Hematopoietic multipotent progenitor cell treated with erythropoietin and hydrocortisone succinate and interleukin-3 and kit ligand, for 4 days (in vitro differentiated cells): Measurements from ENCODE around the gene MYO3B.
A peak's percentile ranks its signal among the peaks of the same experiment; 100 is the strongest.
"Not testable (repeated sequence)": the region's sequence is repeated elsewhere in the genome, so short reads cannot be mapped to it uniquely, and the experiment has no call there.

Experiments used
- DNase-seq: peaks from one replicate; pipeline ENCODE4 v3.0.0-alpha.2; 2015

Gene MYO3B

GRCh38 chr2:170163411-170164065 lies 14.4 kb upstream of the MYO3B start:
- DNase-seq, result no peak

- no peak for DNase-seq
Observed at GRCh38 chr2:170165129-170165528, 12.8 kb upstream of the MYO3B start.

DNA sequence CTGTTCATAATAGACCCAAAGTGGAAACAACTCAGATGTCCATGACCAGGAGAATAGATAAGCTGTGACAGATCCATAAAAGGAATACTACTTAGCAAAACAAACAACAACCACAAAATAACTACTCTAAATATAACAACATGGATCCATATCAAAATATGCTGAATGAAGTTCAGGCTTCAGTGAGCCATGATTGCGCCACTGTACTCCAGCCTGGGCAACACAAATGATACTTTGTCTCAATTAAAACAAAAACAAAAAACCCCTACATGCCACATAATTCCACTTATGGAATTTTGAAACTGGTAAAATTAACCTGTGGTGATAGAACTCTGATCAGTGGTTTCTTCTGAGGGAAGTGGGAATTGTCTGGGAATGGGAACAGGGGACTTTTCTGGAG lies 11.2 kb upstream of the MYO3B start:
- no peak for DNase-seq

DNA sequence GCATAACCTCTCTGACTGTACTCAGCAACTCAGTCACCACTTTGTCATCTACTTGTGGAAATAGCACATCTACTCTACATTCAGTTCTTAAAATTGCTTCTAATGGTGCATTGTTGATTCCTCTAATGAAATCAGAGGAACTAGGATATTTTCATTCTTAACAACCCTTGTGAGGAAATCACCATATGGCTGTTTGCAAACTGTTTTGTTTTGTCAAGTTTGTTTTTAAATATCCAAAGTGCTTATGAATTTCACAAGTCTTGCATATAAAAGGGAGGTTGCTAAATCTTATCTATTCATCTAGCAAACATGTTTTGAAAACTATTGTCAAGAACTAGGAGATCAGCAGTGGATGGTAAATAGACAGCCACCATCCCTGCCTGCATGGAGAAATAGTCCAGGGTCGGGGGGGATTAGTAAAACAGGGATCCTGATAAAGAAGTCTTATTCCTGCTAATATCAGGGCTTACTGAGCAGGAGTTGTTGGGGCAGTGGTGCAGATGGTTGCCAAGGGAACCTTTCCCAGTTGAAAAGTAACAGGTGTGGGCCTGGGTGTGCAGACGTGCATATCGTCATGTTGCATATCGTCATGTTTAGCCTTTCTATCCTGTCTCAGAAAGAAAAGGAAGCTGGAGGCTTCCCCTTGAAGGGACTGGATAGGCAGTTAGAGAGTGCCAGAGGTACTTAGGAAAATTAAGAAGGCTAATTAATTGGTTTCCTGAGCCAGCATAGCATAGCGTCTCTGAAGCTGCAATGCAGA lies 7.5 kb upstream of the MYO3B start:
- DNase-seq, result no peak

DNA sequence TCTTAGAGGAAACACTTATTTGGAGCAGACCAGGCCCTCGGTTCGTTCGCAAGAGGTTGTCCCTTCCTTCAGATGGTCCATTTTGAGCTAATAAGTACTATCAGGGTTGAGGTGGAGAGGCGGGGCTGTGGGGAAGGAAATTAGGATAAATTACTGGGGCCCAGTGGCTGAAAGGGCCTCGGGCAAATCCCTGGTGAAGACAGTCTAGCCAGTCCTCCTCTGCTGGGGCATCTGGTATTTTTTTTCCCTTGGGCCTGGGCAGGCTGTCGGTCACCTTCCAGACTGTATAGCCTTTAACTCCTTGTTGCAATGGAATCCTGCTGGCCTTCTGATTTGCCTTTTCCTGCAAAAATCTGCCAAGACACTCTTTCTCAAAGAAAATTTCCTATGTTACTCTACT lies 1.7 kb upstream of the MYO3B start:
- peak; percentile 50 for DNase-seq

DNA sequence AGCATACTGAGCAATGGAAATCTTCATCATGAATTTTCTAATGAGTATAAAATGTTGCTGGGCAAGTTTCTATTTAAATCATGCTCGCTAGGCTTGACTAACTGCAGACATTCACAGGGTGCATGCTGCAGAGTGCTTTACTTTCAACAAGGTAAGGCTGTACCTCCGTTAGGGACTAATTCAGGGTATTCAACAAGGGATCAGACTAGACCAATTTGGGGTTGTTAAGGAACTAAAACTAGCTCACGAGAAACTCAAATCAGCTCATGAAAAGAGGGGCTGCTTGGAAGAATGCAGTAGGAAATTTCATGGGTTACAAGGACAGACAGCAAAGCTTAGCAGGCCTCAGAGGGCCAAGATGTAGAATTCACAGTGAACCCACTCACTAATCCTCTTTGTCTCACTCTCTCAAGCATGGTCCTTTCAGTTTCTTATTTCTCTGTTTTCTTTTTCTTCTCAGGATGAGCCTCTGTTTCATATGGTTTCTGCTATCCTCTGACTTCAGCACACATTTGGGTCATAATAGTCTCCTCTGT lies 2.2 kb downstream of the MYO3B start:
- no peak for DNase-seq

- no peak for DNase-seq
Observed at GRCh38 chr2:170181602-170182001, 3.7 kb downstream of the MYO3B start.

GRCh38 chr2:170185319-170185718 lies 7.4 kb downstream of the MYO3B start:
- DNase-seq, result no peak

- DNase-seq, result no peak
Observed at GRCh38 chr2:170189757-170190156, 11.8 kb downstream of the MYO3B start.

DNA sequence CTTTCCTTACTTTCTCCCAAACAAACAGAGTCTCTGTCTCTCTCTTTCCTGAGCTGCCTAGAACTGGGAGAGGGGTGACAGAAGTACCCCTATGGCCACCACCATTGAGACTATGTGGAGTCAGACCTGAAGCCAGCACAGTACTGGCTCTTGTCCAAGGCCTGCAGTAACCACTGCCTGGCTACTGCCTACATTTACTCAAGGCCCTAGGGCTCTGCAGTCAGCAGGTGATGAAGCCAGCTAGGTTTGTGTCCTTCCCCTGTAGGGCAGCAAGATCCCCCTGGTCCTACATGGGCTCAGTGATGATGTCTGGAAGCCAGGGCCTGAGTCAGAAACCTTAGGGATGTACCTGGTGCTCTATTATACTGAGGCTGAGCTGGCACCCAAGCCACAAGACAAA lies 12.2 kb downstream of the MYO3B start:
- DNase-seq, result no peak

GRCh38 chr2:170191166-170191866 lies 13.4 kb downstream of the MYO3B start:
- peak; percentile 13 for DNase-seq

DNA sequence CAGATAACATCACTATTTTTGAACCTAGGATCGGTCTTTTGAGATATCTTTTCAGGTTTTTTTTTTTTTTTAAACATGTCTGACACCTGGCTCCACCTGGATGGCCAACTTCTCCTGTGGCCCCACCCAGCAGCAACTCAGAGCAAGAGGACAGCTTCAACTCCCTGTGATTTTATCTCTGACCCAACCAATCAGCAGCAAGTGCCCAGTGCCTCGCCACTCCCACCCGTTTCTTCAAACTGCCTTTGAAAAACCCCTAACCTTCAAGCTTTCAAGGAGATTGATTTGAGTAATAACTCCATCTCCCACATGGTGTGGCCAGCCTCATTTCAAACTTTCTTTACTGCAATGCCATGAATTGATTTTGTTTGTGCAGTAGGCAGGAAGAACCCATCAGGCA lies 19.0 kb downstream of the MYO3B start:
- no peak for DNase-seq

DNA sequence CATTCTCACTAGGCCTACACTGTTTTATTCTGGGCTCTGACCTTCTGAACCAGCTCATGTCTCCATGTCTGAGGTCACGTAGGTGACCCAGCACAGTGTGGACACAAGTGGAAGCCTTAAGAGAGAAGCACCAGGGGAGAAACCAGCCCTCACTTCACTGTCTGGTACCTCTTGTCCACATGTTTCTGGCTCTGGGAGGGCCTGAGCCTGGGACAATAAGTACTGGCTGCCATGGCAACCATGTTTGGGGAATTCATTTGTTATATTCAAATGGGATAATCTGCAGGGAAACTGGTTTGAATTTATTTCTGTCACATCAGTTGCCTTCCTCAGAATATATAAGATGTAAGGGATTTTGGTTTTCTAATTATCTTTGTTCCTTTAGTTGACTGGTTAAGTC lies 23.3 kb downstream of the MYO3B start:
- DNase-seq, result no peak

- DNase-seq, result no peak
Observed at GRCh38 chr2:170201734-170202393, 23.9 kb downstream of the MYO3B start.

DNA sequence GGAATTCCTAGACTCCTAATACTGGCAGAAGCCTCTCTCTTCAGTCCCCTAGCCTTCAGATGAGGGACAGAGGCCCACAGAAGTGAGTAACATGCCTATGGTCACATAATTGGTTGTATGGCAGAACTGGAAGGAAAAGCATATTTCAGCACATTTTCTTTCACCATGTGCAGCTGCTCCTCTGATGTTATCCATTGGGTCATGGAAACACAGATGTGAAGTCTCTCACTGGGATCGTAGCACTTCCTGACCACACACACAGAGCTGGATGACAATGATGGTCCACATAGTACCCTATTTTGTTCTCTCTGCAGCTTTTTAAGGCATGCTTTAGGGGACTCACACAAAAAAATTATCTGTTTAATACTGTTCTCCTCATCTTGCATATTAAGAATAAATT lies 24.5 kb downstream of the MYO3B start:
- no peak for DNase-seq

DNA sequence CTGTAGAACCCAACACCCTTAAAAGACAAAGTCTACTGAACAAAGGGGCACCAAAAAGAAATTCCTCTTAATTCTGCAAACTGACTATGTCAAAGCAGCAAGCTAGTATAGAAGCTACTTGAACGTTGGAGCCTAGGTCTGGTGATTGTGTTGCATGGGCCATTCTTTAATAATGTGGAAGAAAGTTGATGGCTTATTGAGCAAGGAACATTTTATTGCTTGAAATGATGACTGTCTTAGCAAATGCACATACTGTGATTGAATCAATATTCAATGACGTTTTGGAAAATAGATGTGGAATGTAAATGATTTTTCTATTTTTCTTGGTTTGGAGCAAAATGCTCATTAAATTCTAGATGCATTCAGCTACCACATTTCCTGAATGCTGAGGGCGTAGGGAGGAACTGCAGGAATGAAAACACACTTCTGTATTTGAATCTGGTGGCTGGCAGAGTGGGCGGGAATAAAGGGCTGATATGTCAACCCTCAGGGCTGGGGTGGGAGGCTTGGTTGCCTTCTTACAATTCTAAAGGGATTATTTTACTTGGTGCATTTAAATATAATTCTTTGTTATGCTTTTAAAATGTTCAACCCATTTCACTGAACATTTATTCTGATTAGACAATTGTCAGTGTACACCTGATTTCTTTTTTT lies 26.5 kb downstream of the MYO3B start:
- DNase-seq, result no peak

- no peak for DNase-seq
Observed at GRCh38 chr2:170206246-170206645, 28.3 kb downstream of the MYO3B start.

DNA sequence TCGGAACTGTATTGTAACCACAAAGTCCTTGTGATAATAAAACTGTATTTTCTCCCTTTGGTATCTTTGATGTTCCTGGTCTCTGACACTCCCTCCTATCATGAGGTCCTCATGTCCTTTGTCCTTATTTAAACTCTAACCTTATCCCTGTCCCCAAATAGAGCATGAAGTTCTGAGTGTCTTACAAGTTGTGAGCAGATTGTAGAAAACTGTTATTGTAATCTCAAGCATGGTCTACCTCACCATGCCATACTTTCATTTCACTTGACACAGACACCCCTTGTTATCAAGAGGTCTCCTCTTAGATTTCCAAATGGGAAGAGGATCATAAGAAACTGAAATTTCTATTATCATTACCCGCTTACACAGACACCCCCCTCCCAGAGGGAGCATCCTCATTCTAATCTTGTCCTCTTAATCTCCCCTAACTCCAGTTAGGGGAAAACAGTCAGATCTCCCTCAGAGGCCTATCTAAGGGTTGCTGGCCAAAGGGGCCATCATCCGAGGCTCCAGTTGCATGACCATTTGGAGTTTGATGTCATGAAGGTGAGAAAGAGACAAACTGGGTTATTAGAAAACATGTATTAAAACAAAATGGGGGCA lies 29.0 kb downstream of the MYO3B start:
- peak; percentile 37 for DNase-seq

DNA sequence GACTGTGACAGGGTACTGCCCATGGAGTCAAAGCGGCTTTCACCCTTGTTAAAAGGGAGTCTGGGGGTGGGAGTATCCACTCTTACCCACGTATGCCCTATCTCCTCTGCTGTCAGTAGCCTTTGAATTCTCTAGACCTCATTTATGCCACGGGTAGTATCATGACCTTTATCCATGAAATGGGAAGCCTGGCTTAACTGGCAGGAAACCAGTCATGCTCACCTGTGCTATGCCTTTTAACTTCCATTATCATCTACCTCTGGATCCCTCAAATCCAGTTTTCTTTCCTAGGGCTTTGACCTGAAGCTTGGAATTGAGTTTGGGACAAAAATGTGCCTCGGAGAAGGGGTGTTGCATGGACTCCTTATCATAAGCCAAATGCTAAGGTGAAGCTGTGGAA lies 30.0 kb downstream of the MYO3B start:
- DNase-seq, result no peak

DNA sequence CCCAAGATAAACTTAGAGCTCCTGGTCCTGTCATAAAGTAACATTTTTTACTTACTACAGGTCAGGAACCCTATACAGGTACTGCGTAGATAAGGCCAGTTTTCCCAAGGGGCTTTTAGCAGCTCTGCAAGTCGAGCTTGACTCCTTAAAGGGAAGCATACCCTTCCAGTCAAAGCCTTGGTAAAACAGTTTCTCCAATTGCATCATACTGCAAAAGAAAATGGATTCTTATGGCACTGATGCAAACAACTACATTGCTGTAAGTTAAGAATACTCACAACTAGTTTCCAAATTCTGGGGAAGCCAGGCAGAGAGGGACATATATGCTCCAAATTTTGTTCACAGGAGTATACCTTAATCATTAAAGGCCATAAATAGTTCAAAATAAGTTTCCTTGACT lies 31.0 kb downstream of the MYO3B start:
- no peak for DNase-seq

GRCh38 chr2:170212625-170213280 lies 34.8 kb downstream of the MYO3B start:
- peak; percentile 22 for DNase-seq

DNA sequence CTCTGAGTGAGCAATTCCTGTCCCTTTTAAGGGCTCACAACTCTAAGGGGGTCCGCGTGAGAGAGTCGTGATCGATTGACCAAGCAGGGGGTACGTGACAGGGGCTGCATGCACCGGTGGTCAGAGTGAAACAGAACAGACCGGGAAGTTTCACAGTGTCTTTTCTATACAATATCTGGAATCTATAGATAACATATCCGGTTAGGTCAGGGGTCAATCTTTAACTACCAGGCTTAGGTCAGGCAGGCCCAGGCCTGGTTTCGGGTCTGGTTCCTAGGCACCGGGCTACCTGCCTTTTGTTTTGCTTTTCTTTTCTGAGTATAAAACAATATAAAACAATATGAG lies 35.3 kb downstream of the MYO3B start:
- DNase-seq, result not testable (repeated sequence)
